ENCODE data around the gene ADARB1.

The ADARB1 gene

GRCh38 chr21:45250272-45250671 is 175.9 kb downstream of the ADARB1 start:
- Histone ChIP-seq H3K4me2 (ENCODE audit: low read length) (no peak overlapping the region), H3K4me1 (no peaks in the 10 kb centered on the region), H3K27me3 (ENCODE audit: control insufficient read depth, insufficient read depth, low read length) (peaks cover 3% of the 10 kb centered on the region), H3K9ac (no peak overlapping the region), H3K9me3 (ENCODE audit: control insufficient read depth, low read length) (no peaks in the 10 kb centered on the region), H3K27ac (no peak overlapping the region), H3K4me3 (ENCODE audit: low read depth, low read length) (no peak overlapping the region), H3K36me3 (ENCODE audit: control insufficient read depth, insufficient read depth, low read length) (no peaks in the 10 kb centered on the region), H3K79me2 (no peaks in the 10 kb centered on the region), H2AFZ (no peak overlapping the region)
- TF ChIP-seq CTCF (IDR thresholded peaks at IDR 0.05) = no peak

- no peaks in the 10 kb centered on the region for H3K4me1 ChIP-seq
- no peaks in the 10 kb centered on the region for H3K36me3 ChIP-seq (ENCODE audit: control insufficient read depth, insufficient read depth, low read length)
- no peak for TF ChIP-seq CTCF (IDR thresholded peaks at IDR 0.05)
- H3K4me3 ChIP-seq (ENCODE audit: low read depth, low read length) = no peak overlapping the region
- no peaks in the 10 kb centered on the region for H3K79me2 ChIP-seq
- peaks cover 3% of the 10 kb centered on the region for H3K27me3 ChIP-seq (ENCODE audit: control insufficient read depth, insufficient read depth, low read length)
- no peak overlapping the region for H3K4me2 ChIP-seq (ENCODE audit: low read length)
- H3K9me3 ChIP-seq (ENCODE audit: control insufficient read depth, low read length) = no peaks in the 10 kb centered on the region
- no peak overlapping the region for H3K27ac ChIP-seq
- H3K9ac ChIP-seq = no peak overlapping the region
- no peak overlapping the region for H2AFZ ChIP-seq
These were observed 176.7 kb downstream of the ADARB1 start for GRCh38 chr21:45250914-45251634.

GRCh38 chr21:45251635-45252447 is 177.5 kb downstream of the ADARB1 start:
- Histone ChIP-seq H3K4me3 (ENCODE audit: low read depth, low read length) (no peak overlapping the region), H3K4me2 (ENCODE audit: low read length) (no peak overlapping the region), H2AFZ (no peak overlapping the region), H3K79me2 (no peaks in the 10 kb centered on the region), H3K9me3 (ENCODE audit: control insufficient read depth, low read length) (no peaks in the 10 kb centered on the region), H3K27ac (no peak overlapping the region), H3K27me3 (ENCODE audit: control insufficient read depth, insufficient read depth, low read length) (peaks cover 3% of the 10 kb centered on the region), H3K9ac (no peak overlapping the region), H3K36me3 (ENCODE audit: control insufficient read depth, insufficient read depth, low read length) (no peaks in the 10 kb centered on the region), H3K4me1 (no peaks in the 10 kb centered on the region)
- TF ChIP-seq CTCF (IDR thresholded peaks at IDR 0.05) = no peak

- Histone ChIP-seq H3K4me1 (no peaks in the 10 kb centered on the region), H2AFZ (no peak overlapping the region), H3K4me3 (ENCODE audit: low read depth, low read length) (no peak overlapping the region), H3K36me3 (ENCODE audit: control insufficient read depth, insufficient read depth, low read length) (no peaks in the 10 kb centered on the region), H3K79me2 (no peaks in the 10 kb centered on the region), H3K27ac (no peak overlapping the region), H3K9me3 (ENCODE audit: control insufficient read depth, low read length) (no peaks in the 10 kb centered on the region), H3K4me2 (ENCODE audit: low read length) (no peak overlapping the region), H3K9ac (no peak overlapping the region), H3K27me3 (ENCODE audit: control insufficient read depth, insufficient read depth, low read length) (peaks cover 3% of the 10 kb centered on the region)
- no peak for TF ChIP-seq CTCF (IDR thresholded peaks at IDR 0.05)
These were observed 178.1 kb downstream of the ADARB1 start for GRCh38 chr21:45252448-45252925.
